ENCODE data around the gene GPRIN2.
"Not testable (repeated sequence)": the region's sequence is repeated elsewhere in the genome, so short reads cannot be mapped to it uniquely, and the experiment has no call there.

GPRIN2 gene

GRCh38 chr10:46534828-46535524, 21.5 kb downstream of the GPRIN2 start:
- no peak for TF ChIP-seq CTCF (conservative IDR thresholded peaks at IDR 0.05; ENCODE audit: low read length)
- DNase-seq (ENCODE audit: low read depth), result no peak
- no peak overlapping the region for H3K4me3 ChIP-seq (ENCODE audit: low read length)

GRCh38 chr10:46532256-46532655, 24.2 kb downstream of the GPRIN2 start:
- DNase-seq (ENCODE audit: low read depth); H3K4me3 ChIP-seq (ENCODE audit: low read length): not testable (repeated sequence)

GRCh38 chr10:46530249-46531186, 25.9 kb downstream of the GPRIN2 start:
- TF ChIP-seq CTCF (conservative IDR thresholded peaks at IDR 0.05; ENCODE audit: low read length), result no peak
- peak; percentile 98 for DNase-seq (ENCODE audit: low read depth)
- H3K4me3 ChIP-seq (ENCODE audit: low read length), result no peak overlapping the region

GRCh38 chr10:46529742-46530141, 26.7 kb downstream of the GPRIN2 start:
- not testable (repeated sequence) for H3K4me3 ChIP-seq (ENCODE audit: low read length); DNase-seq (ENCODE audit: low read depth)

- no peak for TF ChIP-seq CTCF (conservative IDR thresholded peaks at IDR 0.05; ENCODE audit: low read length)
These were observed 27.5 kb downstream of the GPRIN2 start for GRCh38 chr10:46528675-46529615.

GRCh38 chr10:46528171-46528671, 28.2 kb downstream of the GPRIN2 start:
- TF ChIP-seq CTCF (conservative IDR thresholded peaks at IDR 0.05; ENCODE audit: low read length), result no peak
- no peak for DNase-seq (ENCODE audit: low read depth)
- no peak overlapping the region for H3K4me3 ChIP-seq (ENCODE audit: low read length)

More at GRCh38 chr10:46528675-46529615, 27.5 kb downstream of the GPRIN2 start:
- DNase-seq (ENCODE audit: low read depth), result no peak
- H3K4me3 ChIP-seq (ENCODE audit: low read length), result no peak overlapping the region

- TF ChIP-seq CTCF (conservative IDR thresholded peaks at IDR 0.05; ENCODE audit: low read length), result no peak
- H3K4me3 ChIP-seq (ENCODE audit: low read length), result no peak overlapping the region
- DNase-seq (ENCODE audit: low read depth), result no peak
These were observed 29.1 kb downstream of the GPRIN2 start for GRCh38 chr10:46527241-46527811.
